GM12872 (cell line): Measurements from ENCODE around the gene CCDC60.

Experiments used
- TF ChIP-seq, protein P1 (sequence below): IDR thresholded peaks from 3 replicates; pipeline ENCODE4 v1.5.1; 2011; ENCODE audit warnings: low read depth, mild to moderate bottlenecking, low read length, moderate library complexity; ENCODE audit not compliant: insufficient read depth

Gene CCDC60

DNA sequence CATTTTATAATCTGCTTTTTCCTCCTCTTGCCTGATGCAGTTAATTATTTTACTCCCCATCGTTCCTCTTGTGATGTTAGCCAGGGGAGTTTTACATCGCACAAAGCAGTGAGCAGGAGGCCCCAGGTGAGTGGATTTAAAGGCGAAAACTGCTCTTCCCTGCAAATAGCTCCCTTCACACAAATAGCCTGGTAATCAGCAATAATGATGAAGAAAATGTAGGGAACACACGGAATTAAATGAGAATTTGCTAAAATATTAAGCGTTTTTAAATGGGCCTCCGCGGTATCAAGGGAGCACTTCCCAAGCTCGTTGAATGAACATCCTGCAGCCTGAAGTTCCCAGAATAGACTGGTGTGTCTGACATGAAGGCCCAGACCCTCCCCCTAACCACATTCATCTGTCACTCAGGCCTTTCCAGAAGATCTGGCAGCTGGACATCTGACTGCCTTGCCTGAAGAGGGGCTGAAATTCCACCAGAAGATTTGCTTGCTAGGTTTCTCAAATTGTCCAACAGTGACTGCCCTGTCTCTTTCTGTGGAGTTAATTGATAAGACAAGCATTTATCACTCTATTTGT is 127.2 kb downstream of the CCDC60 start:
- TF ChIP-seq, protein P1, sequence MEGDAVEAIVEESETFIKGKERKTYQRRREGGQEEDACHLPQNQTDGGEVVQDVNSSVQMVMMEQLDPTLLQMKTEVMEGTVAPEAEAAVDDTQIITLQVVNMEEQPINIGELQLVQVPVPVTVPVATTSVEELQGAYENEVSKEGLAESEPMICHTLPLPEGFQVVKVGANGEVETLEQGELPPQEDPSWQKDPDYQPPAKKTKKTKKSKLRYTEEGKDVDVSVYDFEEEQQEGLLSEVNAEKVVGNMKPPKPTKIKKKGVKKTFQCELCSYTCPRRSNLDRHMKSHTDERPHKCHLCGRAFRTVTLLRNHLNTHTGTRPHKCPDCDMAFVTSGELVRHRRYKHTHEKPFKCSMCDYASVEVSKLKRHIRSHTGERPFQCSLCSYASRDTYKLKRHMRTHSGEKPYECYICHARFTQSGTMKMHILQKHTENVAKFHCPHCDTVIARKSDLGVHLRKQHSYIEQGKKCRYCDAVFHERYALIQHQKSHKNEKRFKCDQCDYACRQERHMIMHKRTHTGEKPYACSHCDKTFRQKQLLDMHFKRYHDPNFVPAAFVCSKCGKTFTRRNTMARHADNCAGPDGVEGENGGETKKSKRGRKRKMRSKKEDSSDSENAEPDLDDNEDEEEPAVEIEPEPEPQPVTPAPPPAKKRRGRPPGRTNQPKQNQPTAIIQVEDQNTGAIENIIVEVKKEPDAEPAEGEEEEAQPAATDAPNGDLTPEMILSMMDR, result no peak

DNA sequence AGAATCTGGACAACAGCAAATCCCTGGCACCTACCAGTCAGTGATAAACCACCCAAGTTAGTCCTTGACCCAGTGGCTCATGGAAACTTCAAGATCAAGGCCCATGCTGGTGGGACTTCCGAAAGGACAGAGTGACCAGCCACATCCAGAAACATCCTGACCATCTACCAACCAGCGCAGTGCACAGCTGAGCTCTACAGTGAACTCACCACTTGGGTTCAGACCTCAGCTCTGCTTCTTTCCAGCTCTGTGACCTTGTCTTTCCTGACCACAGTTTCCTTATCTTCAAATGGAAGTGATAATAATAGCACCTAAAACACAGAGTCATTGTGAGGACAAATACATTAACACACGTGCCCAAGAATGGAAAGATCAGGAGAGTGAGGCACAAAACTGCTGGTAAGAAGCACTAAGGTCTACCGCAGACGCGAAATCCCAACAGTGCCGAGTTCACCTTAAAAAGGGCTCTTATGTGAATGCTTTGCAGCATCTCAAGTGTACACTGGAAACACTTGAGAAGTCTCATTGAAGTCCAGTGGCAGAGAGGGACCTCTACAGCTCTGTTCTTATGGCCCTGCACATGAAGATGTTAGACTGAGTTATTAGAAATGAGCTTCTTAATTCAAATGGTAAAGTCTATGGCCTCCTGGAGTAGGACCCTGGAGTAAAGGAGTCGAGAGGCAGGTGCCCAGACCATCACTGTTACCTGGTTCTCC is 128.8 kb downstream of the CCDC60 start:
- TF ChIP-seq, protein P1, result no peak

DNA sequence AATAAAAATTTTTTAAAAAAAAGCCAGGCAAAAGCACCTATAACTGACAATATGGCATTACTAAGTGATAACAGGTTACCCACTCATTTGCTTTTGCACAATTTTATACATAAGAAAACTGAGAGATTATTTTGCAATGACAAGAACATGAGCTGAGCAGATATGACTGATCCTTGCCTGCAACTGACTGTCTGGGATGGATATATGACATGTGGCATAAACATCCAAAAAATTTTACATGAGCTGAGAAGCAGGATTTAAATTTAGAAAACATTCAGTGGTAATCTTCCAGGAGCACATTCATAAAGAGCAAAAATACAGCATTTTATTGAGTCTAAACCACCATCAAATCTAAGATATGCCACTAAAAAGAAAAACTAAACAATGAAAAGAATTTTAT is 133.8 kb downstream of the CCDC60 start:
- TF ChIP-seq, protein P1, result no peak

DNA sequence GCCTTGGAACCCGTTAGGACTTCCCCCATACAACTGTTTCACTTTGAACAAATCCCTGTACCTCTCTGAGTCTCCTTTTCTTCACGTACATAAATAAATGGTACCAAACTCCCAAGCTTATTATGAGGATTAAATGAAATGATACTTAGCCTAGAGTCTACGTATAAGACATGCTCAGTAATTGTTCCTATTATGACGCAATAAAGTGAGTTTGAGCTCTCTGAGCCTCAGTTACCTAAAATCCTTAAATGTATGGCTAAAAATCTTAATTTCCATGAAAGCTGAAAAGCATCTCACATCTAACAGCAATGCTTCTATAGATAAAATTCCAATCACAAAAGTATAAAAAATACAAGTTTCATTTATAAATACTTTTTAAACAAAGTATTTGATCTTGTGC is 141.1 kb downstream of the CCDC60 start:
- TF ChIP-seq, protein P1, result no peak

DNA sequence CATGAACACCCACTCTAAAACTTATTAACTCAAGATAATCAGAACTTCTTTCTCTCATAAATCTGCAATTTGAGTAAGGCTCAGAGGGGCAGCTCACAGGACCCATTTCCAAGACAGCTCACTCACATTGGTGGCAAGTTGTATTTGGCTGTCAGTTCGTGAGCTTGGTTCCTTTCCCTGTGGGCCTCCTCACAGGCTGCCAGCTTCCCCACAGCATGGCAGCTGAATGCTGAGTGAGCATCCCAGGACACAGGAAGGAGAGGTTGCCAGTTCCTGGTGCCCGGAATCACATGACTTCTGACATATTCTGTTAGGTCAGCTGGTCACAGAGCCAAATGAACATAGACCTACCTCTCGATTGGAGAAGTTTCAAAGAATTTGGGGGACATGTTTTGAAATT is 142.4 kb downstream of the CCDC60 start:
- TF ChIP-seq, protein P1, result no peak

DNA sequence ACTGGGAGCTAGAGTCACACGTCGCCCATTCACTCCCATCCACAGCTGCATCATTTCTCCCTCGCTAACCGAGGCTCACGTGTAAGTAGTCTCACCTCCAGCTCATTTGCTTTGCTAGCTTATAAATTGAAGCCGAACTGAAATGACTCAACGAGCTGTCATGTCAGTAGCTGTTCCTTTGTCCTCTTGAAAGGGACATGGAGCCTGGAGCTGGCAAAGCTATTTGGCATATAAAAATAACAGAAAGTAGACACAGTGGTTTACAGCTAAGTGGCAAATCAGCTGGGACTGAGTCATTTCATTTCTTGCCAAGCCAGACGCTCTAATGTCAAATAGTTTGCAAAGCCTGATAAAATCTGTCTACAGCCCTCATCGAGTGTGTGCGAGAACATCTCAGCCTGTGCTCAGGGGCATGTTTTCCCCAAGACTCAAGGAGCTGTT is 144.6 kb downstream of the CCDC60 start:
- TF ChIP-seq, protein P1, result no peak

DNA sequence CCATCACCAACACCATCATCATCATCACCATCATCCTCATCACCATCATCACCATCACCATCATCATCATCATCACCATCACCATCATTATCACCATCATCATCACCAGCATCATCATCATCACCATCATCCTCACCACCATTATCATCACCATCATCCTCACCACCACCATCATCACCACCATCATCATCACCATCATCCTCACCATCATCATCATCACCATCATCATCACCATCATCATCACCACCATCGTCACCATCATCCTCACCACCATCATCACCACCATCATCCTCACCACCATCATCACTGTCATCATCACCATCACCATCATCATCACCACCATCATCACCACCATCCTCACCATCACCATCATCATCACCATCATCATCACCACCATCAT is 146.0 kb downstream of the CCDC60 start:
- TF ChIP-seq, protein P1, result no peak
